ENCODE data around the gene NPIPA1. TPM values are rescaled to one million over a fixed set of nuclear protein-coding genes. Genes with fewer than 3 reads are reported as not detected.
"Not testable (repeated sequence)": the region's sequence is repeated elsewhere in the genome, so short reads cannot be mapped to it uniquely, and the experiment has no call there.

The NPIPA1 gene
- total RNA-seq, 1 donor from 2014 or later: 28.2 TPM

- not testable (repeated sequence) for H3K36me3 ChIP-seq (ENCODE audit: control insufficient read depth, insufficient read depth, low read length); H3K4me3 ChIP-seq (ENCODE audit: low read depth, low read length); DNase-seq (ENCODE audit: low read depth); H3K27me3 ChIP-seq (ENCODE audit: control insufficient read depth, insufficient read depth, low read length)
Observed at GRCh38 chr16:14981234-14981633, 44.0 kb downstream of the NPIPA1 start.

- not testable (repeated sequence) for H3K4me3 ChIP-seq (ENCODE audit: low read depth, low read length); DNase-seq (ENCODE audit: low read depth); H3K36me3 ChIP-seq (ENCODE audit: control insufficient read depth, insufficient read depth, low read length); H3K27me3 ChIP-seq (ENCODE audit: control insufficient read depth, insufficient read depth, low read length)
Observed at GRCh38 chr16:14982521-14982920, 45.3 kb downstream of the NPIPA1 start.

- H3K36me3 ChIP-seq (ENCODE audit: control insufficient read depth, insufficient read depth, low read length); H3K4me3 ChIP-seq (ENCODE audit: low read depth, low read length); H3K27me3 ChIP-seq (ENCODE audit: control insufficient read depth, insufficient read depth, low read length); DNase-seq (ENCODE audit: low read depth): not testable (repeated sequence)
Observed at GRCh38 chr16:14988092-14988491, 50.8 kb downstream of the NPIPA1 start.

GRCh38 chr16:14988661-14989191, 51.5 kb downstream of the NPIPA1 start:
- H3K36me3 ChIP-seq (ENCODE audit: control insufficient read depth, insufficient read depth, low read length): not testable (repeated sequence)

GRCh38 chr16:14989291-14990281, 52.3 kb downstream of the NPIPA1 start:
- H3K4me3 ChIP-seq (ENCODE audit: low read depth, low read length): peak overlapping the region; percentile 6
- not testable (repeated sequence) for H3K36me3 ChIP-seq (ENCODE audit: control insufficient read depth, insufficient read depth, low read length); DNase-seq (ENCODE audit: low read depth); H3K27me3 ChIP-seq (ENCODE audit: control insufficient read depth, insufficient read depth, low read length)

More at GRCh38 chr16:14988661-14989191, 51.5 kb downstream of the NPIPA1 start:
- H3K27me3 ChIP-seq (ENCODE audit: control insufficient read depth, insufficient read depth, low read length); H3K4me3 ChIP-seq (ENCODE audit: low read depth, low read length); DNase-seq (ENCODE audit: low read depth): not testable (repeated sequence)

GRCh38 chr16:14993277-14994151, 56.3 kb downstream of the NPIPA1 start:
- H3K36me3 ChIP-seq (ENCODE audit: control insufficient read depth, insufficient read depth, low read length); DNase-seq (ENCODE audit: low read depth); H3K4me3 ChIP-seq (ENCODE audit: low read depth, low read length); H3K27me3 ChIP-seq (ENCODE audit: control insufficient read depth, insufficient read depth, low read length): not testable (repeated sequence)

- not testable (repeated sequence) for H3K4me3 ChIP-seq (ENCODE audit: low read depth, low read length); H3K36me3 ChIP-seq (ENCODE audit: control insufficient read depth, insufficient read depth, low read length); H3K27me3 ChIP-seq (ENCODE audit: control insufficient read depth, insufficient read depth, low read length); DNase-seq (ENCODE audit: low read depth)
Observed at GRCh38 chr16:14996702-14997101, 59.5 kb downstream of the NPIPA1 start.

- not testable (repeated sequence) for H3K27me3 ChIP-seq (ENCODE audit: control insufficient read depth, insufficient read depth, low read length); DNase-seq (ENCODE audit: low read depth); H3K4me3 ChIP-seq (ENCODE audit: low read depth, low read length); H3K36me3 ChIP-seq (ENCODE audit: control insufficient read depth, insufficient read depth, low read length)
Observed at GRCh38 chr16:14998300-14998699, 61.1 kb downstream of the NPIPA1 start.

- H3K27me3 ChIP-seq (ENCODE audit: control insufficient read depth, insufficient read depth, low read length); DNase-seq (ENCODE audit: low read depth); H3K36me3 ChIP-seq (ENCODE audit: control insufficient read depth, insufficient read depth, low read length); H3K4me3 ChIP-seq (ENCODE audit: low read depth, low read length): not testable (repeated sequence)
Observed at GRCh38 chr16:14999845-15000244, 62.6 kb downstream of the NPIPA1 start.

Other genes starting within 250 kb of the NPIPA1 start
- gene PLA2G10, start 243.1 kb upstream of the NPIPA1 start, total RNA-seq: not detected in 2 replicates
- 1.0 and 2.9 TPM in 2 replicates for gene NPIPA3, start 234.0 kb upstream of the NPIPA1 start, total RNA-seq
- 1.2 TPM in 1 of 2 replicates, not detected in the other for gene NPIPA2, start 194.9 kb upstream of the NPIPA1 start, total RNA-seq
- gene NOMO1, start 103.7 kb upstream of the NPIPA1 start, total RNA-seq: 60.8 and 63.2 TPM in 2 replicates
- 53.0 and 55.5 TPM in 2 replicates for gene PDXDC1, start 37.6 kb downstream of the NPIPA1 start, total RNA-seq
- 39.9 and 74.9 TPM in 2 replicates for gene NTAN1, start 118.6 kb downstream of the NPIPA1 start, total RNA-seq
- 34.8 and 40.3 TPM in 2 replicates for gene RRN3, start 156.8 kb downstream of the NPIPA1 start, total RNA-seq

Measured in kidney epithelial cell (primary cell).